GM10266 (cell line): Measurements from ENCODE around the gene FAM124B.
"Not testable (repeated sequence)": the region's sequence is repeated elsewhere in the genome, so short reads cannot be mapped to it uniquely, and the experiment has no call there.

ENCODE experiments used
- DNase-seq: peaks from one replicate; pipeline ENCODE4 v3.0.0; 2012; ENCODE audit errors: extremely low spot score
- CTCF ChIP-seq: IDR thresholded peaks from 2 replicates; pipeline ENCODE4 v1.5.1; 2012; ENCODE audit warnings: mild to moderate bottlenecking, low read depth; ENCODE audit not compliant: control insufficient read depth, insufficient read depth; ENCODE audit errors: missing control alignments

The FAM124B gene

GRCh38 chr2:224393157-224393872 lies 8.6 kb downstream of the FAM124B start:
- no peak for TF ChIP-seq CTCF
- no peak for DNase-seq

GRCh38 chr2:224392545-224392944 lies 9.4 kb downstream of the FAM124B start:
- TF ChIP-seq CTCF: no peak
- no peak for DNase-seq

- no peak for TF ChIP-seq CTCF
- DNase-seq: no peak
These were observed 12.6 kb downstream of the FAM124B start for GRCh38 chr2:224389317-224389716.

GRCh38 chr2:224386876-224387275 lies 15.0 kb downstream of the FAM124B start:
- no peak for DNase-seq
- no peak for TF ChIP-seq CTCF

GRCh38 chr2:224382973-224383555 lies 18.8 kb downstream of the FAM124B start:
- no peak for TF ChIP-seq CTCF
- DNase-seq: no peak

GRCh38 chr2:224382280-224382647 lies 19.6 kb downstream of the FAM124B start:
- not testable (repeated sequence) for DNase-seq

- no peak for TF ChIP-seq CTCF
These were observed 20.2 kb downstream of the FAM124B start for GRCh38 chr2:224381521-224382279.

More at GRCh38 chr2:224381521-224382279, 20.2 kb downstream of the FAM124B start:
- no peak for DNase-seq
